Kidney (tissue), 14 donors: ENCODE results near the gene MRNIP. TPM values are rescaled to one million over a fixed set of nuclear protein-coding genes. Genes with fewer than 3 reads are reported as not detected.

Experiments
- DNase-seq, 5 donors: peaks; one replicate each; pipeline ENCODE4 v3.0.0-alpha.2; 2013 to 2020
- FAIRE-seq: peaks from 2 replicates; lab custom pipeline; 2012; peaks lifted over from hg19 to GRCh38; lab: Jason Lieb, UNC
- H3K27ac ChIP-seq, 2 donors: one replicate each; pipeline ENCODE4 v1.7.0; 2013; ENCODE audit warnings: low read depth in 2 of 2, low read length in 2 of 2, inconsistent platforms in 1 of 2
- H3K27me3 ChIP-seq: one replicate; pipeline ENCODE4 v1.7.1; 2013; ENCODE audit warnings: low read length, inconsistent platforms; ENCODE audit not compliant: control insufficient read depth, insufficient read depth
- H3K36me3 ChIP-seq, 3 donors: one replicate each; pipeline versions ENCODE4 v1.7.0 to v1.7.1; 2013; ENCODE audit warnings: low read length in 3 of 3, control low read depth in 1 of 3, inconsistent platforms in 1 of 3; ENCODE audit not compliant: insufficient read depth in 3 of 3, control insufficient read depth in 2 of 3
- H3K4me1 ChIP-seq, 3 donors: one replicate each; pipeline versions ENCODE4 v1.7.0 to v1.7.1; 2013; ENCODE audit warnings: low read length in 3 of 3, inconsistent platforms in 1 of 3, low read depth in 1 of 3; ENCODE audit not compliant: control insufficient read depth in 2 of 3, insufficient read depth in 2 of 3
- H3K4me3 ChIP-seq, 3 donors: one replicate each; pipeline versions ENCODE4 v1.7.0 to v1.8.1; 2013; ENCODE audit warnings: low read length in 3 of 3, control low read depth in 1 of 3, inconsistent platforms in 1 of 3
- H3K9ac ChIP-seq, 3 donors: one replicate each; pipeline versions ENCODE4 v1.7.0 to v1.7.1; 2013; ENCODE audit warnings: low read length in 3 of 3, control low read depth in 1 of 3, inconsistent platforms in 1 of 3
- H3K9me3 ChIP-seq, 3 donors: one replicate each; pipeline versions ENCODE4 v1.7.0 to v1.7.1; 2013; ENCODE audit warnings: low read length in 3 of 3, control low read depth in 1 of 3, inconsistent platforms in 1 of 3; ENCODE audit not compliant: control insufficient read depth in 2 of 3, insufficient read depth in 1 of 3
- intact Hi-C: fragments of 100-400 bp; cut with DNase I; formaldehyde crosslinking; loops from one replicate; pipeline ENCODE4 v1.11.1; 2022
- polyA plus RNA-seq: library from polyadenylated mRNA; stranded (reverse); fragments of 350-450 nt; fragmentation: Illumina TruSeq; extraction: RNeasy Lipid Tissue Mini Kit (QIAGEN cat#74804); gene quantifications from one replicate; pipeline ENCODE4 v1.2.3, GENCODE V29; 2014; ENCODE audit warnings: low read depth, low replicate concordance; ENCODE audit not compliant: insufficient read depth
- total RNA-seq: library from RNA; stranded (reverse); fragmentation: NEBNext Ultra II Directional; extraction: Animal tissue kit (Norgen Biotek cat#: 25700); gene quantifications from one replicate; pipeline ENCODE4 v1.2.1, GENCODE V29; 2021
- TF ChIP-seq, protein P1 (sequence below): IDR thresholded peaks from 3 replicates; pipeline ENCODE4 v1.5.1; 2012; ENCODE audit warnings: mild to moderate bottlenecking, moderate library complexity, borderline replicate concordance; ENCODE audit not compliant: insufficient read depth; ENCODE audit errors: extremely low read depth
- donor health status: control.
- donor health status: control.
- donor health status: control.
- donor health status: control.
- donor health status: control.
- donor health status: DM: yes; HTN: yes; CAD: no.
- donor health status: Normal renal cell carcinoma (clear cell type).

MRNIP gene
- total and polyA plus RNA-seq, 2 donors from 2014 or later = 25.3 to 36.6 TPM

- DNase-seq = no peak
- Histone ChIP-seq H3K36me3 (no peaks in the 10 kb centered on the region), H3K27ac (no peak overlapping the region), H3K27me3 (no peaks in the 10 kb centered on the region), H3K9me3 (no peaks in the 10 kb centered on the region), H3K4me3 (no peak overlapping the region), H3K9ac (no peak overlapping the region), H3K4me1 (peaks cover 0 to 10% (median 8%) of the 10 kb centered on the region in 3 donors)
- intact Hi-C loops = no loop called here
- no peak for FAIRE-seq
- TF ChIP-seq, protein P1, sequence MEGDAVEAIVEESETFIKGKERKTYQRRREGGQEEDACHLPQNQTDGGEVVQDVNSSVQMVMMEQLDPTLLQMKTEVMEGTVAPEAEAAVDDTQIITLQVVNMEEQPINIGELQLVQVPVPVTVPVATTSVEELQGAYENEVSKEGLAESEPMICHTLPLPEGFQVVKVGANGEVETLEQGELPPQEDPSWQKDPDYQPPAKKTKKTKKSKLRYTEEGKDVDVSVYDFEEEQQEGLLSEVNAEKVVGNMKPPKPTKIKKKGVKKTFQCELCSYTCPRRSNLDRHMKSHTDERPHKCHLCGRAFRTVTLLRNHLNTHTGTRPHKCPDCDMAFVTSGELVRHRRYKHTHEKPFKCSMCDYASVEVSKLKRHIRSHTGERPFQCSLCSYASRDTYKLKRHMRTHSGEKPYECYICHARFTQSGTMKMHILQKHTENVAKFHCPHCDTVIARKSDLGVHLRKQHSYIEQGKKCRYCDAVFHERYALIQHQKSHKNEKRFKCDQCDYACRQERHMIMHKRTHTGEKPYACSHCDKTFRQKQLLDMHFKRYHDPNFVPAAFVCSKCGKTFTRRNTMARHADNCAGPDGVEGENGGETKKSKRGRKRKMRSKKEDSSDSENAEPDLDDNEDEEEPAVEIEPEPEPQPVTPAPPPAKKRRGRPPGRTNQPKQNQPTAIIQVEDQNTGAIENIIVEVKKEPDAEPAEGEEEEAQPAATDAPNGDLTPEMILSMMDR = no peak
These were observed 44.5 kb downstream of the MRNIP start for GRCh38 chr5:179814090-179814489.

- H3K36me3 ChIP-seq = no peaks in the 10 kb centered on the region
- TF ChIP-seq, protein P1 = no peak
- no peak for DNase-seq
- intact Hi-C loops = no loop called here
- no peaks in the 10 kb centered on the region for H3K9me3 ChIP-seq
- H3K27ac ChIP-seq = no peak overlapping the region
- no peaks in the 10 kb centered on the region for H3K27me3 ChIP-seq
- no peak overlapping the region for H3K9ac ChIP-seq
- no peak for FAIRE-seq
- H3K4me1 ChIP-seq = peaks cover 0 to 4% (median 2%) of the 10 kb centered on the region in 3 donors
- H3K4me3 ChIP-seq = no peak overlapping the region
These were observed 45.5 kb downstream of the MRNIP start for GRCh38 chr5:179812997-179813607.

DNA sequence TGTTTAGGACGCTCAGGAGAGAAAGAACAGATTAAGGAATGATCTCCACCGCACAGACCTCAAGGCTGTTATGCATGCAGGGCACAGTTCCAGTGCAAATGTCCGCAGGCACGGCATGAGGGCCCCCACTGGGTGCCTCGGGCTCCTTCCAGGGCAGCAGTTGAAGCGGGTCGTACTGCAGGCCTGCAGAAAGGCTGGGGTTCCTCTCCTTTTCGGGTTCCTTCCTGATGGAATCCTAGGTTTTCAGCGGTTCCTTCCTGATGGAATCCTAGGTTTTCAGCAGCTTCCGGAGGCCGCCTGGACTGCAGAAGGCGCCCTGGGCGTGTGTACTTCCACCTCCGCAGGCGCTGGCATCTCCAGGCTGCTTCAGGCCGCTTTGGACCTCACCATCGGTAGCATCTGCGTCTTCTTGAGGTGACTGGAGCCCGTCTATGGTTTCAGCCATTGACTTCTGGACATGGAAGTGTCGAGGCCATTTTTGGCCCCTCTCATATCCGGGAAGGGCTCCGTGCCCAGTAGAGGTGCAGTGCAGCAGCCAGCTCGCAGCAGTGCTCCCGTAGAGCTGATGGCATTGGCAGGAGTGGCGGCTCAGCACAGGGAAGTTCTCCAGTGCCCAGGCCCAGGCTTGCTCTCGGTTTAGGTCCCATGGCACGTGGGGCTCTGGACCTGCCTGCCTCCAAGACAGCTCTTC is 46.3 kb downstream of the MRNIP start:
- TF ChIP-seq, protein P1 = no peak
- Histone ChIP-seq H3K9me3 (no peaks in the 10 kb centered on the region), H3K4me3 (no peak overlapping the region), H3K9ac (no peak overlapping the region), H3K27me3 (no peaks in the 10 kb centered on the region), H3K4me1 (peaks cover 0 to 2% (median 0%) of the 10 kb centered on the region in 3 donors), H3K36me3 (no peaks in the 10 kb centered on the region), H3K27ac (no peak overlapping the region)
- FAIRE-seq (no peak), DNase-seq (no peak)
- intact Hi-C loops = no loop called here
